Tibial artery (tissue), 4 donors: ENCODE results near the gene GCN1.

Experiments
- DNase-seq, 2 donors: peaks; one replicate each; pipeline ENCODE4 v3.0.0-alpha.2; 2019
- H3K27ac ChIP-seq, 2 donors: fragments of 200-600 bp; sonication (generic) in 1 of 2; 1 replicate in 1 of 2; 2 replicates in 1 of 2; pipeline ENCODE4 v1.5.1; 2018 to 2019; ENCODE audit warnings: mild to moderate bottlenecking in 1 of 2
- H3K27me3 ChIP-seq, 2 donors: fragments of 200-600 bp; sonication (generic) in 1 of 2; one replicate each; pipeline versions ENCODE4 v1.5.1 to v1.6.0; 2016 to 2019
- H3K36me3 ChIP-seq, 3 donors: fragments of 200-600 bp; sonication (generic) in 2 of 3; one replicate each; pipeline ENCODE4 v1.5.1; 2016 to 2019; ENCODE audit warnings: mild to moderate bottlenecking in 2 of 3
- H3K4me1 ChIP-seq, 4 donors: fragments of 200-600 bp; sonication (generic) in 2 of 4; 1 replicate in 3 of 4; 2 replicates in 1 of 4; pipeline ENCODE4 v1.5.1; 2016 to 2019
- H3K4me3 ChIP-seq, 2 donors: fragments of 200-600 bp; sonication (generic) in 1 of 2; 1 replicate in 1 of 2; 2 replicates in 1 of 2; pipeline ENCODE4 v1.5.1; 2018 to 2019; ENCODE audit warnings: mild to moderate bottlenecking in 2 of 2
- H3K9me3 ChIP-seq, 3 donors: fragments of 200-600 bp; sonication (generic) in 1 of 3; one replicate each; pipeline ENCODE4 v1.5.1; 2016 to 2019
- CTCF ChIP-seq, 2 experiments: fragments of 200-600 bp in 1 of 2; fragments of 450-650 bp in 1 of 2; IDR thresholded peaks; one replicate each; pipeline ENCODE4 v1.5.1; 2017 to 2019; ENCODE audit warnings: antibody characterized with exemption in 2 of 2, mild to moderate bottlenecking in 1 of 2, moderate library complexity in 1 of 2
- intact Hi-C: fragments of 100-400 bp; cut with DNase I; formaldehyde crosslinking; loops from one replicate; pipeline ENCODE4 v1.15.0; 2023; ENCODE audit warnings: low total_unique reads

The GCN1 gene

GRCh38 chr12:120101182-120101581 is 93.3 kb downstream of the GCN1 start:
- H3K27me3 ChIP-seq: no peaks in the 10 kb centered on the region
- no peak for TF ChIP-seq CTCF (IDR thresholded peaks at IDR 0.05)
- peaks cover 40 to 83% (median 61%) of the 10 kb centered on the region in 3 donors for H3K36me3 ChIP-seq
- H3K4me3 ChIP-seq: no peak overlapping the region
- peaks cover 0 to 28% (median 25%) of the 10 kb centered on the region in 4 donors for H3K4me1 ChIP-seq
- no peak for DNase-seq
- H3K27ac ChIP-seq: peak overlapping the region; percentile 48 to 65
- intact Hi-C loops: no loop called here
- no peaks in the 10 kb centered on the region for H3K9me3 ChIP-seq

- peak overlapping the region; percentile 48 to 65 for H3K27ac ChIP-seq
- intact Hi-C loops: no loop called here
- no peaks in the 10 kb centered on the region for H3K9me3 ChIP-seq
- peaks cover 0 to 28% (median 25%) of the 10 kb centered on the region in 4 donors for H3K4me1 ChIP-seq
- no peak for TF ChIP-seq CTCF (IDR thresholded peaks at IDR 0.05)
- no peak overlapping the region for H3K4me3 ChIP-seq
- DNase-seq: peak; percentile 77 to 94
- no peaks in the 10 kb centered on the region for H3K27me3 ChIP-seq
- H3K36me3 ChIP-seq: peaks cover 43 to 83% (median 66%) of the 10 kb centered on the region in 3 donors
These were observed 93.9 kb downstream of the GCN1 start for GRCh38 chr12:120100630-120101029.

- intact Hi-C loops: no loop called here
- DNase-seq: no peak
- Histone ChIP-seq H3K4me3 (no peak overlapping the region), H3K4me1 (peaks cover 0 to 28% (median 25%) of the 10 kb centered on the region in 4 donors), H3K27me3 (no peaks in the 10 kb centered on the region), H3K27ac (peak overlapping the region; percentile 48 to 65), H3K9me3 (no peaks in the 10 kb centered on the region), H3K36me3 (peaks cover 49 to 82% (median 69%) of the 10 kb centered on the region in 3 donors)
- no peak for TF ChIP-seq CTCF (IDR thresholded peaks at IDR 0.05)
These were observed 94.8 kb downstream of the GCN1 start for GRCh38 chr12:120099738-120100137.

GRCh38 chr12:120098756-120099470 is 95.6 kb downstream of the GCN1 start:
- DNase-seq: no peak
- Histone ChIP-seq H3K4me1 (peaks cover 0 to 28% (median 25%) of the 10 kb centered on the region in 4 donors), H3K27me3 (no peaks in the 10 kb centered on the region), H3K9me3 (no peaks in the 10 kb centered on the region), H3K27ac (no peak overlapping the region), H3K4me3 (no peak overlapping the region), H3K36me3 (peaks cover 47 to 82% (median 74%) of the 10 kb centered on the region in 3 donors)
- TF ChIP-seq CTCF (IDR thresholded peaks at IDR 0.05): no peak
- intact Hi-C loops: no loop called here

- TF ChIP-seq CTCF (IDR thresholded peaks at IDR 0.05): no peak
- intact Hi-C loops: no loop called here
- peaks cover 36 to 86% (median 60%) of the 10 kb centered on the region in 3 donors for H3K36me3 ChIP-seq
- peaks cover 0 to 19% (median 17%) of the 10 kb centered on the region in 4 donors for H3K4me1 ChIP-seq
- H3K9me3 ChIP-seq: no peaks in the 10 kb centered on the region
- H3K27ac ChIP-seq: no peak overlapping the region
- no peak overlapping the region for H3K4me3 ChIP-seq
- no peaks in the 10 kb centered on the region for H3K27me3 ChIP-seq
- no peak for DNase-seq
These were observed 97.8 kb downstream of the GCN1 start for GRCh38 chr12:120096671-120097202.
